HG02840 (cell line): Measurements from ENCODE around the gene KCMF1.

Experiments
- ATAC-seq: cut with Tn5 transposase; IDR thresholded peaks from one replicate; pipeline ENCODE4 v1.9.1; 2021; ENCODE audit warnings: mild to moderate bottlenecking, moderate library complexity, moderate number of reproducible peaks; ENCODE audit not compliant: unreplicated experiment, low FRiP score

Gene KCMF1

GRCh38 chr2:84972932-84973331, 2.0 kb downstream of the KCMF1 start:
- ATAC-seq: no peak

DNA sequence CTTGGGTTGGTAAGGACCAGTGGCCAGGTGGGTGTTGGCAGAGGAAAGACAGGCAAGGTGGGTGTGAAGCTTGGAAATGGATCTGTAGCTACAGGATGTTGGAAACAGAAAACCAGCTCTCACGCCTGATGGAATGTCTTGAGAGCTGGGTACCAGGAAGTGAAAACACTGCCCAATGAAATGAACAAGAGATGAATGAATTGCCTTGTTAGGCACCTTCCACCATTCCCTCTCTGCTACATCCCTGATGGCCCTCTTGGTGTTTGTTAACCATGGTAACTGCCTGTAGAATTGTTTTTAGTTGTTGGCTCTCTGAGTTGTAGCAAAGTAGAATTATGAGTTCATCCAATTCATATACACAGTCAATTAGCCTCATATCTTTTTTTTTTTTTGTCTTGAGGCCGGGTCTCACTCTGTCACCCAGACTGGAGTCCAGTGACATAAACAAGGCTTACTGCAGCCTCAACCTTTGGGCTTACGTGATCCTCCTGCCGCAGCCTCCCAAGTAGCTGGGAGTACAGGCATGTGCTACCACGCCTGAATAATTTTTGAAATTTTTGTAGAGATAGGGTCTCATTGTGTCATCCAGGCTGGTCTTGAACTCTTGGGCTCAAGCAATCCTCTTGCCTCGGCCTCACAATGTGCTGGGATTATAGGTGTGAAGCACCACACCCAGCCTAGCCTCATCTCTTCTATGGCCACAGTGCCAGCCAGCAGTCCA, 9.5 kb downstream of the KCMF1 start:
- ATAC-seq: no peak

DNA sequence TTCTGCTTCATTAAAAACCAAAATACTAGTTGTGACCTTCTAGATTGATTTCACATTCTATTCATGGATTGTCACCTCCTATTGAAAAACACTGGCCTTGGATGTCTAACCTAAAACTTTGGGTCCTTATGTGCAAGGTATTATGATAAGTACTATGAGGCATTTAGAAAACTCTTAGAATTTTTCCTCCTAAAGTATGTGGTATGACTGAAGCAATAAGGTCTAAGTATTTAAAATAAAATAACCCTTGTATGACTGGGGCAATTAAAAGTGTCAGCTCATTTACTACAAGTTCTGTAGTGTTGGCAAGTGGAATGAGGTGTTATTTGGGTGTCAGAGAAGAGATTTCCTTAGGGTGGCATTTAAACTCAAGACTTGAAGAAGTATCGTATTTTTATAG, 15.1 kb downstream of the KCMF1 start:
- no peak for ATAC-seq

- ATAC-seq: no peak
Observed at GRCh38 chr2:84989422-84989821, 18.5 kb downstream of the KCMF1 start.

DNA sequence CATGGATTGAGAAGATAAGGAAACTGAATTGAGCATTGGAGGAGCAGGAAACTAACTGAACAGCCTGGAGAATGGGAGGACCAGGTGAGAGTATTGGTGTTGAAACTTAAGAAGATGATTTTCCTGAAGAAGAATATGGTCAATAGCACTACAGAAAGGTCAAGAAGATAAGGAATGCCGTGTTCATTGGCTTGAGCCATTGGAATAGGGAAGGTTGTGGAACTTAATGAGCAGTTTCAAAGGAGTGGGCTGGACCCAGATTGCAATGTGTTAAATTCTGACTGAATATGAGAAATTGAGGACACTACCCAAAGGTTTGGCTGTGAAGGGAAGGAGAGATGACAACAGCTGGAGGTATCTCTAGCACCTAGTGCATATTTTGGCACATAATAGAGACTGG, 19.0 kb downstream of the KCMF1 start:
- no peak for ATAC-seq

DNA sequence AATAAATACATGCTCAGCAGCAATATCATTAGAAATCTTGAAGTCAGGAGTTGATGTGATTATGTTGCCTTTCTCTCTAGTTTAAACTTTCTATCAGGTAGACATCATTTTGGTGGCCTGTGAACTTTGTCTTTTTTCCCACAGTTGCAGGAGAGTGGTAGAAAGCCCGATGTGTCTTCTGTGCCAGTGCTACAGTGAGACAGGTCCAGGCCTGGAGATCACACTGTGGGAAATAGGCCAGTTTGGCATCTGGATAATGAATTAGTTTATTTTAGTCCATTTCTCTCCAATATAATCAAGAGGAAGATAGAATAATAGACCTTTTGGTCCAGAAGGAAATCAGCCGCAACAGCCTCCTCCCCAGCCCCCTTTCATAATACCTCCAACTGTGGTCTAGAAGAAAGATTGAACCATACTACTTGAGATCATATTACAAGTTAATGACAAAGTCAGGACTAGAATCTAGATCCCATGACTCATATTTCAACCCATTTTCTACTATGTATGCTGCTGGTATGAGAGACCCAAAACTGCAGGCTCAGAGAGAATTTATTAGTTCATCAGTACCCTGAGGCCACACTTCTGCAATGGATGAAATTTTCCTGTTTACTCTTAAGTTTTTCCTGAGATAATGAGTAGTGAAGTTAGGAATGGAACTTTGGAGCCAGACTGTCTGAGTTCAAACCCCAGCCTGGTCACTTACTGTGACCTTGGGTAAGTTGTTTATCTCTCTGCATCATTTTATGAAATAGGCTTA, 20.6 kb downstream of the KCMF1 start:
- ATAC-seq: no peak

DNA sequence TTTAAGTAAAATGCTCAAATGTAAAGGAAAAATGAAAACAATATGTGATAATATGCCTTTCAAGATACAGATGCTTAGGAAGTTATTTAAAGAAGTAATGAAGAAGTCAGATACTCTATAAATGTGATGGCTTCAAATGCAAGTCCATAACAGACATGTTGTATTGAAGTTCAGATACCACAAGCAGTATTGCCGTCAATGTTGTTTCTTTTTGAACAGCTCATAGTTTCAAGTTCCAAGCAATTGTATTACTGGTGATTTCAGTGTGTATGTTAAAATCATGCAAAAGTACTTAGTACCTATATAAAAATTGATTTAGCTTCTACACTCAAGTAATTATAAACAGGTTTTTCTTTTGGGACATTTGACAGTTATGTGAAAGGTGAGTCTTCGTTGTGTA, 24.9 kb downstream of the KCMF1 start:
- no peak for ATAC-seq

DNA sequence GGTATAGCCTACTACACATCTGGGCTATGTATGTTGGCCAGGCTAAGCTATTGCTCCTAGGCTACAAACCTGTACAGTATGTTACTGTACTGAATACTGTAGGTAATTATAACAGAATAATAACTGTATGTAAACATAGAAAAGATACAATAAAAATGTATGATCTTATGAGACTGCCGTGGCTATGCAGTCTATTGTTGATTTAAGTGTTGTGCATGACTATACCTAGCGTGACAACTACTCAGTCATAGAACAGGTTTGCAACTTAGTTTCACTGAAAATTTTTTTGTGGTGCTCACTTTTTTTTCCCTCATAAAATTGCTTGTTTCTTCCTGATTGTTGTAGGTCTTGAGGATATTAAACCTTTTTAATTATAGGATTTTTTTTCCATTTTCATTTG, 25.9 kb downstream of the KCMF1 start:
- no peak for ATAC-seq

GRCh38 chr2:84999553-84999955, 28.6 kb downstream of the KCMF1 start:
- ATAC-seq: no peak

DNA sequence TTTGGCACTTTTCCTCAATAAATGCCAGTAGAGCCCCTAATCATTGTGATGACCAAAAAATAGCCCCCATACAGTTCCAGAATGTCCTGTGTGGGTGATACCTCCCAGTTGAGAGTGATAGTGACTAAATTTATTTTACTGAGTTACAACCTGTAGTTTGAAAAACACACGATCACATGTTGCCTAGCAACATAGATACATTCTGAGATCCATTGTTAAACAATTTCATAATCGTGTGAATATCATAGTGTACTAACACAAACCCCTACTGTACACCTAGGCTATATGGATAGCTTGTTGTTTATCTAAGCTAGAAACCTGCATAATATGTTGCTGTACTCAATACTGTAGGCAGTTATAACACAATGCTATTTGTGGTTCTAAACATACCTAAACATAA, 30.6 kb downstream of the KCMF1 start:
- ATAC-seq: no peak

GRCh38 chr2:85002534-85002933, 31.6 kb downstream of the KCMF1 start:
- ATAC-seq: no peak

GRCh38 chr2:85008252-85008651, 37.3 kb downstream of the KCMF1 start:
- no peak for ATAC-seq

GRCh38 chr2:85009019-85009618, 38.2 kb downstream of the KCMF1 start:
- no peak for ATAC-seq

DNA sequence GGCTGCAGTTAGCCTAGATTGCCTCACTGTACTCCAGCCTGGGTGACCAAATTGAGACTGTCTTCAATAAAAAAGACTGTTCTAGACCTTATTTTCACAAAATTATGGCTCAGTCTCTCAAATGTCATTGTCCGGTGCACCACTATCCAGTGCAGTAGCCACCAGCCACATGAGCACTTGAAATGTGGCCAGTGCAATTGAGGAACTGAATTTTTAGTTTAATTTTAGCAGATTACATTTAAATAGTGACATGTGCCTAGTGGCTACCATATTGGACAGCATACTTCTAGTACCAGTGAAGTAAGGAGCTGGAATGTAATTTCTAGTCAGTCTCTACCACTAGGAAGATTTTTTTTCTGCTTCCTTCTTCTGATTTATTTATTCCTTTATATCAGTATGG, 39.4 kb downstream of the KCMF1 start:
- ATAC-seq: no peak

- ATAC-seq: no peak
Observed at GRCh38 chr2:85011098-85011497, 40.1 kb downstream of the KCMF1 start.

GRCh38 chr2:85011747-85012146, 40.8 kb downstream of the KCMF1 start:
- ATAC-seq: no peak

DNA sequence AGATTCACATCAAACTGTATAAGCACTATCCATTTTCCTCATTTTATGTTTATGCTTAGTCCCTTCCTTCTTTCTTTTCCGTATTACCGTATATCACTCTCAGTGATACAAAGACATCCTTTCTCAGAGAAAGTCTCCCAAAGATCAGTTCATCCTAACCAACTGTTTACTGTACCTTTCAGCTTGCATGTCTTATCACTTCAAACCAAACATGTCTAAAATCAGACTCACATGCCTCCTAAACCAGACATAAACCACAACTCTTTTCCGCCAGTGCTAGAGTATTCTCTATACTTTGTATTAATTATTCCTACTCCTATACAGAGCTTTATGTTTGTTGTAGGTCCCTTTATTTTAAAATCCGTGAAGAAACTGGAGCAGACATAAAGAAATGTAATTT, 41.5 kb downstream of the KCMF1 start:
- ATAC-seq: no peak

GRCh38 chr2:85012855-85013254, 41.9 kb downstream of the KCMF1 start:
- no peak for ATAC-seq

DNA sequence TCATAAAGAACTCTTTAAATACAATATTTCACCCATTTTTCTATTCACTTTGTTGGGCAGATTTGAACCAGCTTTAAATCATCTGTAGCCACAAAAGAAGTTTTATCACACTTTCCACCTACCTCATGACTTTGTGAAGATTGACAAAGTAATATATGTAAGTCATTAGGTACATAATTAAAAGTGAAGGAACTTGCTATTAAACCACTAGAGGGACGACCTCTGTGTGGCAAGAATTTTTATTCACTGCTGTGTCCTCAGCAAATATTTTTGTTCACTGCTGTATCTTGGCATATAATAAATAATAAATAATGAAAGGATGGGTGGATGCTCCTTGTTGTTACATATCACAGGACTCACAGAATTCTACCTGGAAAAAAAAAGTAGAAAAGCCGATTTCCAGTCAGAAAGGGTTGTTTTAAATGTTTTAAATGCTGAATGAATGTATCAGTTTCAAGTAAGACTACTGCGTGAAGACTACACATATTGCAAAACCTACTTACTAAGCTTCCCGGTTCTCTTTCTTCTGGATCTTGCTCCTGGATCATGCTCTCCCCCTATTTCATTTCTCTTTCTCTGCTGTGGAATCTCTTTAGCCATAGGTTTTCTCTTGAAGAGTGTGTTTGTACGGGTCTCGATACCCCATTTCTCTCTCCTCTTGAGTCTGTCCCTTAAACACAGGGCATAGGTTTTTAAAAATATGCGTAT, 44.8 kb downstream of the KCMF1 start:
- ATAC-seq: no peak

GRCh38 chr2:85016446-85016845, 45.5 kb downstream of the KCMF1 start:
- no peak for ATAC-seq

DNA sequence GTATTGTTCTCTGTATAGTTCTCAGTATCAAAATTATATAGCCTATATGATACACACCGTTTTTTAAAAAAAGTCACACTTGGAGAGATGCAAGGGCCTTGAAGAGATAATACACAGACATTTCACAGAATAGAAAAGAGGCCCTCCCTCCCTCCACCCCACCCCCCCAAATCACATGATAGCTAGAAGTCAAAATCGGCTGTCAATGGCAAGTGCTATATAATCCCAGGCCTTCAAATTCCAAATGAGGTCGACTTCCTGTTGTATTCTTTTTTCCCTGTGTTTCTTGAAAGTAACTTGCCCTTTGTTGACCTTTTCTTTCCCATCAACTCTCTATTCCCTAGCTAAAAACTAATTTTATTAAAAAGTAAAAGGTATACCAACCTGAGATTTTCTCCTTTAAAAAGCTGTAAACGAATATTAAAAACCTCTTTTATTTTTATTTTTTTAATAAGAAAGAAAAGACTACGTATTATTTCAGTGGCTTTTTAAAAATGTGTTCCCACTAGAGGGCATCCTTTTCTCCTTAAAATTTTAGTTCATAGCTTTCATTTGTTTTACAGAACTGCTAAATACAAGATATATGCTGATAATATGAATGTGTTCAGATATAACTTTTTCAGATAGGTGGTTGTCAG, 46.6 kb downstream of the KCMF1 start:
- no peak for ATAC-seq
